Cardiac fibroblast (primary cell): ENCODE results near the gene ISCU.
A peak's percentile ranks its signal among the peaks of the same experiment; 100 is the strongest.
"Not testable (repeated sequence)": the region's sequence is repeated elsewhere in the genome, so short reads cannot be mapped to it uniquely, and the experiment has no call there.

ENCODE experiments used
- DNase-seq, 2 donors: peaks; one replicate each; pipeline versions ENCODE4 v3.0.0 to v3.0.0-alpha.2; 2010; ENCODE audit warnings: low read depth in 2 of 2
- H3K4me3 ChIP-seq, 2 donors: replicated peaks in 1 of 2; 1 replicate in 1 of 2; 2 replicates in 1 of 2; pipeline ENCODE4 v1.5.1; 2011; ENCODE audit warnings: low read depth in 2 of 2, low read length in 2 of 2, mild to moderate bottlenecking in 2 of 2, moderate library complexity in 1 of 2
- CTCF ChIP-seq: IDR thresholded peaks from one replicate; pipeline ENCODE4 v1.5.1; 2011; ENCODE audit warnings: low read depth, mild to moderate bottlenecking, low read length, inconsistent platforms

ISCU gene

GRCh38 chr12:108616941-108617858 lies 54.8 kb downstream of the ISCU start:
- no peak overlapping the region for H3K4me3 ChIP-seq
- TF ChIP-seq CTCF, result no peak
- peak in 1 of 2 donors; percentile 48 for DNase-seq

- H3K4me3 ChIP-seq, result no peak overlapping the region
- DNase-seq, result peak; percentile 89 to 91
- TF ChIP-seq CTCF, result peak; percentile 94
Observed at GRCh38 chr12:108618079-108618952, 55.9 kb downstream of the ISCU start.

DNA sequence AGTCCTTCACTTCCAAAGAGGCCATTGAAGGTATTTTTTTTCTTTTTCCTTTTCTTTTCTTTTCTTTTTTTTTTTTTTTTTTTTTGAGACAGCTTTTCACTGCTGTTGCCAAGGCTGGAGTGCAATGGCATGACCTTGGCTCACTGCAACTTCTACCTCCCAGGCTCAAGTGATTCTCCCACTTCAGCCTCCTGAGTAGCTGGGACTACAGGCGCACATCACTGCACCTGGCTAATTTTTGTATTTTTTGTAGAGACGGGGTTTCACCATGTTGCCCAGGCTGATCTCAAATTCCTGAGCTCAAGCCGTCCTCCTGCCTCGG lies 56.5 kb downstream of the ISCU start:
- H3K4me3 ChIP-seq, DNase-seq: not testable (repeated sequence)
